SK-N-SH (cell line): Measurements from ENCODE around the gene CDKL4. TPM values are rescaled to one million over a fixed set of nuclear protein-coding genes. Genes with fewer than 3 reads are reported as not detected.

Experiments used
- CTCF ChIA-PET: fragments of 300-600, 350-600 bp; formaldehyde crosslinking; extraction: SDS; loops from one replicate; lab custom pipeline; 2021; lab: Yijun Ruan, JAX
- POLR2A ChIA-PET: fragments of 350-600 bp; sonication (Branson Sonifier 250); formaldehyde crosslinking; extraction: SDS; loops from one replicate; lab custom pipeline; 2020; ENCODE audit warnings: antibody characterized with exemption, inconsistent platforms; lab: Yijun Ruan, JAX
- DNase-seq: peaks from one replicate; pipeline ENCODE4 v3.0.0; 2012
- H2AFZ ChIP-seq: fragments of 200-600 bp; sonication (generic); 2 replicates; pipeline ENCODE4 v1.8.1; 2016; ENCODE audit warnings: antibody characterized with exemption, mild to moderate bottlenecking, low read depth
- H3F3A ChIP-seq: fragments of 200-600 bp; sonication (generic); replicated peaks from 2 replicates; pipeline ENCODE3; 2016; ENCODE audit warnings: antibody characterized with exemption, mild to moderate bottlenecking; ENCODE audit not compliant: insufficient read depth
- H3K27ac ChIP-seq, 2 experiments: fragments of 200-500 bp in 1 of 2; fragments of 200-600 bp in 1 of 2; sonication (Bioruptor generic) in 1 of 2; sonication (generic), shearing (Covaris generic) in 1 of 2; 2 replicates each; pipeline versions ENCODE4 v1.5.1 to v1.6.1; 2014 to 2016; ENCODE audit warnings: low read depth in 2 of 2, inconsistent platforms in 1 of 2, low read length in 1 of 2, mild to moderate bottlenecking in 1 of 2, mixed read lengths in 1 of 2
- H3K27me3 ChIP-seq: fragments of 200-600 bp; sonication (generic), shearing (Covaris generic); 2 replicates; pipeline ENCODE4 v1.6.1; 2016; ENCODE audit warnings: mixed run types; ENCODE audit not compliant: insufficient read depth
- H3K36me3 ChIP-seq, 2 experiments: fragments of 200-500 bp in 1 of 2; fragments of 200-600 bp in 1 of 2; sonication (Bioruptor generic) in 1 of 2; sonication (generic) in 1 of 2; replicated peaks in 1 of 2; 2 replicates each; pipeline versions ENCODE3 to v1.5.1; 2014 to 2016; ENCODE audit warnings: low read length in 1 of 2, mild to moderate bottlenecking in 1 of 2; ENCODE audit not compliant: insufficient read depth in 2 of 2, control insufficient read depth in 1 of 2
- H3K4me1 ChIP-seq, 2 experiments: fragments of 200-500 bp in 1 of 2; fragments of 200-600 bp in 1 of 2; sonication (Bioruptor generic) in 1 of 2; sonication (generic), shearing (Covaris generic) in 1 of 2; 2 replicates each; pipeline versions ENCODE4 v1.5.1 to v1.6.1; 2014 to 2016; ENCODE audit warnings: low read depth in 1 of 2, low read length in 1 of 2, mixed run types in 1 of 2; ENCODE audit not compliant: insufficient read depth in 2 of 2, control insufficient read depth in 1 of 2
- H3K4me2 ChIP-seq: fragments of 200-600 bp; sonication (generic), shearing (Covaris generic); 2 replicates; pipeline ENCODE4 v1.6.1; 2017; ENCODE audit warnings: mixed run types
- H3K4me3 ChIP-seq, 2 experiments: fragments of 200-500 bp in 1 of 2; fragments of 200-600 bp in 1 of 2; sonication (Bioruptor generic) in 1 of 2; sonication (generic), shearing (Covaris generic) in 1 of 2; 2 replicates each; pipeline versions ENCODE4 v1.5.1 to v1.8.1; 2014 to 2016; ENCODE audit warnings: low read depth in 2 of 2, inconsistent platforms in 1 of 2, low read length in 1 of 2, mild to moderate bottlenecking in 1 of 2, mixed read lengths in 1 of 2, moderate library complexity in 1 of 2
- H3K79me2 ChIP-seq: fragments of 200-600 bp; sonication (generic); 2 replicates; pipeline ENCODE4 v1.8.1; 2017; ENCODE audit warnings: mild to moderate bottlenecking; ENCODE audit not compliant: insufficient read depth
- H3K9ac ChIP-seq: fragments of 200-600 bp; sonication (generic); 2 replicates; pipeline ENCODE4 v1.6.1; 2017; ENCODE audit warnings: mixed run types
- H3K9me2 ChIP-seq: fragments of 200-600 bp; sonication (generic); 2 replicates; pipeline ENCODE4 v1.6.1; 2017; ENCODE audit warnings: mixed run types
- H3K9me3 ChIP-seq: fragments of 200-600 bp; sonication (generic); 2 replicates; pipeline ENCODE4 v1.6.1; 2017; ENCODE audit warnings: mixed run types, mild to moderate bottlenecking, moderate library complexity
- H4K20me1 ChIP-seq: fragments of 200-600 bp; sonication (generic); 2 replicates; pipeline ENCODE4 v1.6.1; 2017; ENCODE audit warnings: mild to moderate bottlenecking, mixed run types; ENCODE audit not compliant: insufficient read depth
- CHD2 ChIP-seq: fragments of 150-350 bp; IDR thresholded peaks from 2 replicates; pipeline ENCODE4 v1.6.1; 2018; ENCODE audit warnings: low read length; ENCODE audit not compliant: partially characterized antibody
- CTCF ChIP-seq: fragments of 200-600 bp; sonication (generic); IDR thresholded peaks from 2 replicates; pipeline ENCODE4 v1.6.1; 2017; ENCODE audit warnings: antibody characterized with exemption, mild to moderate bottlenecking, moderate library complexity
- ELF1 ChIP-seq: IDR thresholded peaks from 2 replicates; pipeline ENCODE4 v1.4.0; 2012
- EP300 ChIP-seq, 2 experiments: IDR thresholded peaks; 2 replicates each; pipeline versions ENCODE4 v1.4.0 to v1.6.1; 2012; ENCODE audit warnings: borderline replicate concordance in 1 of 2, low read depth in 1 of 2, low read length in 1 of 2
- FOXM1 ChIP-seq: IDR thresholded peaks from 2 replicates; pipeline ENCODE4 v1.4.0; 2012; ENCODE audit warnings: low read depth, mild to moderate bottlenecking
- IRF3 ChIP-seq: fragments of 150-350 bp; IDR thresholded peaks from 2 replicates; pipeline ENCODE4 v1.6.1; 2016; ENCODE audit warnings: mild to moderate bottlenecking, low read depth, low read length
- JUND ChIP-seq: IDR thresholded peaks from 2 replicates; pipeline ENCODE4 v1.4.0; 2012
- PBX3 ChIP-seq: IDR thresholded peaks from 2 replicates; pipeline ENCODE4; 2012
- RCOR1 ChIP-seq: fragments of 150-350 bp; IDR thresholded peaks from 2 replicates; pipeline ENCODE4 v1.6.1; 2017; ENCODE audit warnings: antibody characterized with exemption, low read length
- REST ChIP-seq: IDR thresholded peaks from 2 replicates; pipeline ENCODE4 v1.6.1; 2012; ENCODE audit warnings: mild to moderate bottlenecking, low read depth, low read length, moderate library complexity
- SMC3 ChIP-seq: IDR thresholded peaks from 2 replicates; pipeline ENCODE4 v1.6.1; 2012; ENCODE audit warnings: low read depth, low read length, improper control_type of control experiment
- USF1 ChIP-seq: IDR thresholded peaks from 2 replicates; pipeline ENCODE4 v1.4.0; 2012; ENCODE audit warnings: low read depth, borderline replicate concordance
- WGBS: methylation state at CpG from one replicate; pipeline ENCODE4 v1.1.6; 2017; ENCODE audit warnings: low lambda C conversion rate; 5-methylcytosine and 5-hydroxymethylcytosine counted together
- polyA plus RNA-seq, 3 experiments: library from polyadenylated mRNA; depleted of rRNA; stranded (reverse); fragments of >200 nt; gene quantifications; 2 replicates each; pipeline ENCODE4 v1.2.3, GENCODE V29; 2012

The CDKL4 gene
- polyA plus RNA-seq, 1 of the 3 experiments (the other 2 are of a cell fraction), result 0.81 TPM

- no peak for DNase-seq
- H3F3A ChIP-seq, result no peaks in the 10 kb centered on the region
- peaks cover 0 to 3% of the 10 kb centered on the region in 2 experiments; a peak in 1 of 4 replicates for H3K4me1 ChIP-seq
- H4K20me1 ChIP-seq, result no peaks in the 10 kb centered on the region
- H3K79me2 ChIP-seq, result no peaks in the 10 kb centered on the region
- no peak overlapping the region for H2AFZ ChIP-seq
- POLR2A ChIA-PET, result no interaction called here
- WGBS, result 90% methylated on average over 2 of the region's 2 CpGs
- CTCF ChIA-PET, result interaction anchor here (1.0 to 1.4 kb wide), 3 partner anchors 8 to 161 kb away, joined by 3 to 5 read pairs (median 3); no protein-coding TSS in a partner anchor
- H3K27ac ChIP-seq, result no peak overlapping the region
- no peak for TF ChIP-seq RCOR1
- no peak for TF ChIP-seq SMC3
- TF ChIP-seq REST, result no peak
- no peak for TF ChIP-seq USF1
- TF ChIP-seq JUND, result no peak
- no peak overlapping the region for H3K4me3 ChIP-seq
- no peak overlapping the region for H3K9ac ChIP-seq
- H3K36me3 ChIP-seq, result no peaks in the 10 kb centered on the region
- no peaks in the 10 kb centered on the region for H3K27me3 ChIP-seq
- H3K9me2 ChIP-seq, result no peaks in the 10 kb centered on the region
- H3K4me2 ChIP-seq, result no peak overlapping the region
- no peaks in the 10 kb centered on the region for H3K9me3 ChIP-seq
Observed at GRCh38 chr2:39220136-39220535, 23.6 kb downstream of the CDKL4 start.

GRCh38 chr2:39218391-39218790 lies 25.4 kb downstream of the CDKL4 start:
- no peak overlapping the region; a peak in 1 of 4 replicates for H3K27ac ChIP-seq
- no peaks in the 10 kb centered on the region for H3K9me2 ChIP-seq
- no peak overlapping the region for H3K4me3 ChIP-seq
- H3K9ac ChIP-seq, result no peak overlapping the region
- H3K4me2 ChIP-seq, result no peak overlapping the region
- 93% methylated on average over 5 of the region's 5 CpGs for WGBS
- no peaks in the 10 kb centered on the region for H3K9me3 ChIP-seq
- no peaks in the 10 kb centered on the region for H3F3A ChIP-seq
- POLR2A ChIA-PET, result no interaction called here
- no peaks in the 10 kb centered on the region for H3K79me2 ChIP-seq
- H4K20me1 ChIP-seq, result no peaks in the 10 kb centered on the region
- no peaks in the 10 kb centered on the region for H3K36me3 ChIP-seq
- CTCF ChIA-PET, result interaction anchor here (0.9 to 2.4 kb wide), 6 partner anchors 10 to 270 kb away, joined by 3 to 12 read pairs (median 7); partner anchors contain the start of gene SOS1
- H3K4me1 ChIP-seq, result peaks cover 0 to 3% of the 10 kb centered on the region in 2 experiments; a peak in 1 of 4 replicates
- no peaks in the 10 kb centered on the region for H3K27me3 ChIP-seq
- no peak overlapping the region for H2AFZ ChIP-seq
- DNase-seq, result no peak
- TF ChIP-seq USF1 (no peak), JUND (no peak), PBX3 (no peak), IRF3 (no peak), FOXM1 (no peak), CTCF (no peak), REST (no peak), ELF1 (no peak), EP300 (IDR thresholded peaks at IDR 0.05; ENCODE audit: borderline replicate concordance in 1 of 2, low read depth in 1 of 2, low read length in 1 of 2) (no peak), CHD2 (no peak)
